GM18502 (cell line): ENCODE results near the gene POLR3A.

ENCODE experiments used
- ATAC-seq: cut with Tn5 transposase; IDR thresholded peaks from one replicate; pipeline ENCODE4 v1.9.1; 2021; ENCODE audit warnings: mild to moderate bottlenecking; ENCODE audit not compliant: unreplicated experiment, poor library complexity

The POLR3A gene

GRCh38 chr10:78047314-78047891 lies 18.1 kb upstream of the POLR3A start:
- peak; percentile 60 for ATAC-seq

- no peak for ATAC-seq
Observed at GRCh38 chr10:78046711-78047269, 17.5 kb upstream of the POLR3A start.

GRCh38 chr10:78045856-78046255 lies 16.5 kb upstream of the POLR3A start:
- ATAC-seq: no peak

GRCh38 chr10:78045237-78045636 lies 15.9 kb upstream of the POLR3A start:
- peak; percentile 78 for ATAC-seq

- no peak for ATAC-seq
Observed at GRCh38 chr10:78044699-78045098, 15.4 kb upstream of the POLR3A start.

- ATAC-seq: no peak
Observed at GRCh38 chr10:78044179-78044578, 14.9 kb upstream of the POLR3A start.

GRCh38 chr10:78042752-78043104 lies 13.4 kb upstream of the POLR3A start:
- no peak for ATAC-seq

- ATAC-seq: no peak
Observed at GRCh38 chr10:78042058-78042751, 12.9 kb upstream of the POLR3A start.

GRCh38 chr10:78041170-78042057 lies 12.1 kb upstream of the POLR3A start:
- no peak for ATAC-seq

GRCh38 chr10:78039743-78040142 lies 10.4 kb upstream of the POLR3A start:
- no peak for ATAC-seq

- no peak for ATAC-seq
Observed at GRCh38 chr10:78038791-78039547, 9.7 kb upstream of the POLR3A start.

GRCh38 chr10:78038105-78038504 lies 8.8 kb upstream of the POLR3A start:
- no peak for ATAC-seq

GRCh38 chr10:78035933-78036583 lies 6.7 kb upstream of the POLR3A start:
- ATAC-seq: no peak

GRCh38 chr10:78035437-78035836 lies 6.1 kb upstream of the POLR3A start:
- ATAC-seq: no peak

GRCh38 chr10:78035025-78035424 lies 5.7 kb upstream of the POLR3A start:
- no peak for ATAC-seq

GRCh38 chr10:78033637-78034470 lies 4.5 kb upstream of the POLR3A start, which contains the start of gene RPS24:
TSS of gene RPS24 (plus strand) at chr10:78033863. CDS start at chr10:78033902, 39 bp downstream.
- peak; percentile 82 for ATAC-seq

- no peak for ATAC-seq
Observed at GRCh38 chr10:78033387-78033636, 4.0 kb upstream of the POLR3A start.

- no peak for ATAC-seq
Observed at GRCh38 chr10:78028438-78029268, 662 bp downstream of the POLR3A start.
